ENCODE results near the gene FGGY. TPM values are rescaled to one million over a fixed set of nuclear protein-coding genes. Genes with fewer than 3 reads are reported as not detected.
A peak's percentile ranks its signal among the peaks of the same experiment; 100 is the strongest.
"Not testable (repeated sequence)": the region's sequence is repeated elsewhere in the genome, so short reads cannot be mapped to it uniquely, and the experiment has no call there.

FGGY gene
- polyA plus RNA-seq, 4 donors, result 5.7 to 24.3 (median 20.8) TPM

DNA sequence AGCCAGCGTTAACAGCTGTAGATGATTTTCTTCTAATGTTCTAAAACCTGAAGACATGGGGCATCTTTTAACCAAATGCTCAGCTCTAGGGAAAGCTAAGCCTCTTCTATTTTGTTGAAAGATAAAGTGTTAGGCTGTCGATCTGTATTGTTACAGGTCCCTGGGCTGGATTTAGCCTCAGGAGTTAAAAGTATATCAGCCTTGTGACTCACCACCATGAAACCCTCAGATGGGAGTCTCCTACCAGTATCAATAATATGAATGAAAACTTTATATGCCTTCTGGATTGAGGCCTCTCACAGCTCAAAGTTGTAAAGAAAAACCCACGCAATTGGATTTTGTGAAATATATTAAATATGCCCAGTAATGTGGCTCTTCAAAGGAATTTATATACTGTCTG lies 231.6 kb downstream of the FGGY start:
- DNase-seq (ENCODE audit: low read depth in 4 of 4, low spot score in 3 of 4), result no peak

DNA sequence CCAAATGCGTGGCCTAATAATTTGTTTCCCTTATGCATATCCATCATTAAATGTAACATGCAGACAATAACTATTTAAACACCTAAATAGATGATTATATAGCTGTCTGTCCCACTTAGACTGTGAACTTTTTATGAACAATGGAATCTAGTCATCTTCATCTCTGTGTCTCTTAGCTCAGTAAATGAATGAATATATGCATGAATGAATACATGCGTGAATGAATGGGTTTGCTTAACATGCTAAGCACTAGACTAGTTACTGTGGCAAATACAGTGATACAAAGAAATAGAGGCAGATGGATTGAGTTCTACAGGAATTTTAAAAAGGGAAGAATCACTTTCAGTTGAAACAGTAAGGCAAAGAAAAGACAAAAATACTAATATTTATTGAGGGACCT lies 232.0 kb downstream of the FGGY start:
- DNase-seq (ENCODE audit: low read depth in 4 of 4, low spot score in 3 of 4), result no peak

DNA sequence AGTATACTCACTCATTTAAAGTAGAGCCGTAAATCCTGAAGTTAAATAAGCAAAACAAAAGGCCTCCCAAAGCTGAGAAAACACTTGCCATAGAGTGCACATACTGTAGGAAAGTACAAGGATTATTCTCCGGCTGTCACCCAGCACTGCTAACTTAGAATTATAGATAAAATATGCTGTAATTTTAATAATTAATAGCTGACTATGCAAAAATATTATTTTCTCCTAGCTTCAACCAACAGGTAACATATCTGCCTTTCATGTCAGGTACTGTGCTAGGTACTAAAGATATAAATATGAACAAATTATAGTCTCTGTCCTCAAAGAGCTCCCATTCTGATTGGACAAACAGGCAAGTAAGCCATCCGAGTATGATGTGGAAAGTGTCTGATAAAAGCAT lies 233.2 kb downstream of the FGGY start:
- no peak for DNase-seq (ENCODE audit: low read depth in 4 of 4, low spot score in 3 of 4)

- DNase-seq (ENCODE audit: low read depth in 4 of 4, low spot score in 3 of 4), result no peak
Measured at GRCh38 chr1:59532102-59532501, 235.2 kb downstream of the FGGY start.

DNA sequence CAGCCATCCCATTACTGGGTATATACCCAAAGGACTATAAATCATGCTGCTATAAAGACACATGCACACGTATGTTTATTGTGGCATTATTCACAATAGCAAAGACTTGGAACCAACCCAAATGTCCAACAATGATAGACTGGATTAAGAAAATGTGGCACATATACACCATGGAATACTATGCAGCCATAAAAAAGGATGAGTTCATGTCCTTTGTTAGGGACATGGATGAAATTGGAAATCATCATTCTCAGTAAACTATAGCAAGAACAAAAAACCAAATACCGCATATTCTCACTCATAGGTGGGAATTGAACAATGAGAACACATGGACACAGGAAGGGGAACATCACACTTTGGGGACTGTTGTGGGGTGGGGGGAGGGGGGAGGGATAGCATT lies 241.6 kb downstream of the FGGY start:
- not testable (repeated sequence) for DNase-seq (ENCODE audit: low read depth in 4 of 4, low spot score in 3 of 4)

GRCh38 chr1:59539961-59540681 lies 243.2 kb downstream of the FGGY start:
- no peak for DNase-seq (ENCODE audit: low read depth in 4 of 4, low spot score in 3 of 4)

GRCh38 chr1:59541161-59541560 lies 244.3 kb downstream of the FGGY start:
- no peak for DNase-seq (ENCODE audit: low read depth in 4 of 4, low spot score in 3 of 4)

GRCh38 chr1:59541891-59542290 lies 245.0 kb downstream of the FGGY start:
- no peak for DNase-seq (ENCODE audit: low read depth in 4 of 4, low spot score in 3 of 4)

DNA sequence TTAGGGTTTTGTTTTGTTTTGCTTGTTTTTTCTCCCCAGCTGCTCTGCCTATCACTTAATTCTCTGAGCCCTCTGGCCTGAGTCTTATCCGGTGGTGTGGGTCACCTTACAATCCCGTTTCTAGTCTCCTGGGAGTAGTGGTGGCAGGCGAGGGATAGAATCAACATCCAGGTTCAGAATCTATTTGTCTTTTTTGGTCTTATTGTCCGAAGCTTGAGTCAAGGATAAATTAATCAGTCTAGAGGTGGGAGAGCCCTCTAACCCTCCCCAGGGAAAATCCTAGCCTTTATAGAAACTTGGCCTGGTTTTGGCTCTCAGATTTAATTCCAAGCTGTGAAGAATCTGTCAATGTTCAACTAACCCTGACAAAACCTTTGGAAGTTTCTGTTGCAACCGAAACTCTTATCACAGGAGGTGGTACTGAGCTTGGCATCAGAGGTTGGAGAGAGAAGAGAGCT lies 246.3 kb downstream of the FGGY start:
- DNase-seq (ENCODE audit: low read depth in 4 of 4, low spot score in 3 of 4), result no peak

GRCh38 chr1:59544615-59545293 lies 247.9 kb downstream of the FGGY start:
- DNase-seq (ENCODE audit: low read depth in 4 of 4, low spot score in 3 of 4), result no peak

DNA sequence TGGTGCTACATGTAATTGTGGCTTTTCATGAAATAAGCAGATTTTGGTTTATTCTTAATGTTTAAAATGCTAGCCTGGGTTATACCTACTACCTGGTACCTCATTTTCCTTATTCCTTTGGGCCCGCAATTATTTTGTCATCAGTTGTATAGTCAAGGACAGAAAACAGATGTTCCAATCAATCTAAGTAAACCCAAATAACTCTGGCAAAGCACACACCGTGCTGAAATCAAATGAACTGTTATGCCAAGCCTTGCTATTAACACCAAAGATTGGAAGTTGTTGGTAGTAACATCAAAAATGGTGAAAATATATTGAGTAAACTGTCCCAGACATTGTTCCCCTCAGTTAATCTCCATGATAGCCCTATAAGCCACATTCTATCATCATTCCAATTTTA lies 248.9 kb downstream of the FGGY start:
- no peak for DNase-seq (ENCODE audit: low read depth in 4 of 4, low spot score in 3 of 4)

- DNase-seq (ENCODE audit: low read depth in 4 of 4, low spot score in 3 of 4), result no peak
Measured at GRCh38 chr1:59549066-59549837, 252.4 kb downstream of the FGGY start.

GRCh38 chr1:59549903-59550302 lies 253.0 kb downstream of the FGGY start:
- DNase-seq (ENCODE audit: low read depth in 4 of 4, low spot score in 3 of 4), result no peak

DNA sequence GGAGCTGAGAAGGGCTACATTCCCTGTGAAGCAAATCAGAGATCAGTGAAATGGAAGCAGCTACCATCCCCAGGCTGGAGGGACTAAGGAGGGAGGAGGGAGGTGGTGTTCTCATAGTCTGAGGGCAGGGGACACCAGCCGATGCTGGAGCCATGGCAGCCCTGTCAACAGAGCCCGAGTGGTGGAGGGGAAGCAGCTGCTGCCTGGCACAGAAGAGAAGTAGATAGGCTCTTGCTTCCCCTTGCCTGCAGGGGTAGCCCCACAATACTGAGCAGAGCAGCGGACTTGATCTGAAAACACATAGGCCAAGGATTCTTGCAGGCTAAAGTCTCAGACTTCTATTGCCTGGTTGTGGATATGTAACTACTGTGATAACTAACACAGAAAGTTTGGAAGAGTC lies 255.1 kb downstream of the FGGY start:
- DNase-seq (ENCODE audit: low read depth in 4 of 4, low spot score in 3 of 4), result no peak

DNA sequence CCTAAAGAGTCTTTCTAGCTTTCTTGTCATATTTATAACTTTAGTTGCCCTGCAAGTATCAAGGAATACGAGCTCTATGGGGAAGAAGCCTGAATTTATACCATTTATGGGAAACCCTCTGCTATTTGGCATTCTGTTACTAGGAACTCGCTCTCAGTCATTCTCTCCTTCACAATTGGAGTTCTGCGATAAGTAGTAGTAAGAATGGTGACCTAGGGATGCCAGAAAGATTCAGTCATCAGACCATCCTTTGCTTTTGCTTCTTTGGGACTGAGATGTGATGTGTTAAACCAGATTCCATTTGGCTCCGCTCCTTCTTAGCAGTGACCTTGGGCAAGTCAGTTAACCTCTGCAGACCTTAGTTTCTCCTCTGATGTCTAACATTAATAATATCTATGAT lies 256.5 kb downstream of the FGGY start:
- DNase-seq (ENCODE audit: low read depth in 4 of 4, low spot score in 3 of 4), result no peak

GRCh38 chr1:59554011-59554663 lies 257.2 kb downstream of the FGGY start:
- no peak for DNase-seq (ENCODE audit: low read depth in 4 of 4, low spot score in 3 of 4)

- no peak for DNase-seq (ENCODE audit: low read depth in 4 of 4, low spot score in 3 of 4)
Measured at GRCh38 chr1:59554752-59555151, 257.9 kb downstream of the FGGY start.

DNA sequence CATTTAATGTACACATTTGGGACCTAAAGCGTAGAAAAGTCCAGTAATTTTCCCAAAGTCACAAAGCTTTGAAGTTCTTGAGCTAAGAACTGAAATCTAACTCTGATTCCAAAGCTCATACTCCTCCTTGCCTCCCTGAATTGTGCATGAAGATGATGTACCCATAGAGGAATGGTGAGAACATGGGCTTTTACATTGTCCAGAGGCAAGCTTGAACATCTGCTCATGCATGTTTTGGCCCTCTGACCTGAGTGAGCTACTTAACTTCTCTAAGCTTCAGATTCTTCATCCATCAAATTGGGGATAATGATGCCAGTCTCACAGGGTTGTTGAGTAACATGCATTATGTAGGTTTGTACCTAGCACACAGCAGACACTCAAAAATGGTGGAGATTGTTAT lies 259.5 kb downstream of the FGGY start:
- DNase-seq (ENCODE audit: low read depth in 4 of 4, low spot score in 3 of 4), result no peak

- DNase-seq (ENCODE audit: low read depth in 4 of 4, low spot score in 3 of 4), result peak in 1 of 4 donors; percentile 55
Measured at GRCh38 chr1:59556802-59557548, 260.1 kb downstream of the FGGY start.

GRCh38 chr1:59557549-59557885 lies 260.6 kb downstream of the FGGY start:
- DNase-seq (ENCODE audit: low read depth in 4 of 4, low spot score in 3 of 4), result no peak
